Stimulated activated CD4-positive, alpha-beta T cell treated with anti-CD3 and anti-CD28 coated beads, Interleukin-2, amount 100 ng/mL, for 24 hours (primary cell): ENCODE measurements around the gene AHCTF1.
"Not testable (repeated sequence)": the region's sequence is repeated elsewhere in the genome, so short reads cannot be mapped to it uniquely, and the experiment has no call there.

Experiments used
- DNase-seq, 2 donors: peaks; one replicate each; pipeline ENCODE4 v3.0.0-alpha.2; 2020

AHCTF1 gene

DNA sequence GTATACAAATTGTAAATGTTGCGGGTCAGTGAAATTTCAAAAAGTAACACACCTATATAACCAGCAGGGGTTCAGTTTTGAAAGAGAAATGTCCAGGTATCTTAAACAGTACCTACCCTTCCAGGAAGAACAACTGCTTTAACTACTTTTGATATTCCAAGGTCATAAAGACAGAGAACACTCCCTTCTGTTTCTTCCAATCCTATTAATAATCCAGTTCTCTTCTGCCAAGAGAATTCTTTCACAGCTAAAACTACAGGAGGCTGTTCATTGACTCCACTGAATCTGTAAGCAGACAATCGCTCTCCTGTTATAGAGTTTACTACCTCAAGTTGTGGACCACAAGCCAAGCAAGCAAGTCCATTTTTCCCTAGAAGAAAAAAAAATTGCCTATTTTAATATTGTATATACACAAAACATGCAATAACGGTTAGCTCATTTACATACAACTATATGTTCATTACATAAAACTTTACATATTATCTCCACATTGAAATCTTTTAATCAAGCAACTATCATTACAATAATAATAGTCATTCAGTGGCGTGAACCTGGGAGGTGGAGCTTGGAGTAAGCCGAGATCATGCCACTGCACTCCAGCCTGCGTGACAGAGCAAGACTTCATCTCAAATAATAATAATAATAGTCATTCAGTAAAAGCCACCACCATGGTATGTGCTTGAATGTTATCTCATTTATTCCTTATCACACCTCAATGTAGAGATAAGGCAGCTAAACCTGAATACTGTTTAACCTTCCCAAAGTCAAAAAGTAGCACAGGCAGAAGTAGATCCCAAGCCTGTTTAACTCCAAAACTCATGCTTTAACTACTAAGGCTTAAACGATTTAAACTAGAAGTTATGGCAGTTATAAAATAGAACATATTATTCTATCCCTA, 15.5 kb downstream of the AHCTF1 start:
- not testable (repeated sequence) for DNase-seq

DNA sequence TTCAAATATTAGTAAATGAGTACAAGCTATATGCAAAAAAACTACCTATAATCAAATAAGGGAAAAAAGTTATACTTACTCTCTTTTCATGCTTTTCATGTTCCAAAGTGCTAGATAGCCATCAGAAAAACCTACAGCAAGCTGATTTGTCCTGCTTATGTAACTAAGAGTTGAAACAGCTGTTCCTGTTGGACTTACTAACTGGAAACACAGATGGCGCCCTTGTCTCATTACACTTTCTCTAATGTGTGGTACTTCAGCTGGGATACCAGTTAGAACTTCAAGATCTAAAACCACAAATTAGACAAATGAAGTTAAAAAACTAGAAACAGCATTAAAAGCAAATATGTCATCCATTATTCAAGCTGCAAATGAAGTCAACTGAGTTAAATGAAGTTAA, 24.3 kb downstream of the AHCTF1 start:
- no peak for DNase-seq

DNA sequence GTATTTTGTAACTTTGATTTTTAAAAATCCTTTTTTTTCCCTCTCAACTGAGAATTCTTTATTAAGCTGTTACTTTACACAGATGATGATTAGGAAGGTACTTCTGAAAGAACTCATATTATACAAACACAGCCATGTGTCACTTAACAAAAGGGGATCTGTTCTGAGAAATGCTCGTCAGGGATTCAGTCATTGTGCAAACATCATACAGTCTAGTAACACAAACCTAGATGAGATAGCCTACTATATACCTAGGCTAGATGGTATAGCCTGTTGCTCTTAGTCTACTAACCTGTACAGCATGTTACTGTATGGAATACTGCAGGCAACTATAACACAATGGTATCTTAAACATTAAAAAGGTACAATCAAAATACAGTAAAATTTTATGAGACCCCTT, 24.9 kb downstream of the AHCTF1 start:
- DNase-seq: no peak

DNA sequence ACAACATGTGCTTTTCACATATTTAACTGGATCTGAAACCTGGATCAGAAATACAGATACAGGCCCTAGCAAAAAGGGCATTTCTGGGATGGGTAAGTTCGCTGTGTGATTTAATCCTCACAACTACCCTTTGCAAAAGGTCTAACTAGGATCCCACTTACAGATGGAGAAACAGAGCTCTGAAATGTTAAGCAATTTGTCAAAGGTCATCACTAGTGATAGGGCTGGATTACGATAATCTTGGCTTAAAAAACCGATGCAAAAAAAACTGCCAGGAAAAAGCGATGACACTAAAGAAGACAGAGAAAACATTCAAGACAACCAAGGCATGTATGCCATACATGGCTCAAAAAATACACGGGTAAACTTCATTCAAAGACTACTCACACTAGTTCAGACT, 29.9 kb downstream of the AHCTF1 start:
- DNase-seq: no peak

DNA sequence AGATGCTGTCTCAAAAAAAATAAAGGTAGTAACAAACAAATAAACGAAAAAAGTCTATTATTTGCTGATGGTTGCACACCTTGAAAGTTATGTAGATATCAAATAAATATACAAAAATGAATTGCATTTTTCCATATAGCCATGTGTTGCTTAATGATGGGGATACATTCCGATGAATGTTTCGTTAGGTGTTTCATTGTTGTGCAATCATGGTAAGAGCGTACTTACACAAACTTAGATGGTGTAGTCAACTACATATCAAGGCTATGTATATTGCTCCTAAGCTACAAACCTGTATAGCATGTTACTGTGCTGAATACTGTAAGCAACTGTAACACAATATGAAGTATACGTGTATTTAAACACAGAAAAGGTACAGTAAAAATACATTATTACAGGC, 34.4 kb downstream of the AHCTF1 start:
- no peak for DNase-seq

DNA sequence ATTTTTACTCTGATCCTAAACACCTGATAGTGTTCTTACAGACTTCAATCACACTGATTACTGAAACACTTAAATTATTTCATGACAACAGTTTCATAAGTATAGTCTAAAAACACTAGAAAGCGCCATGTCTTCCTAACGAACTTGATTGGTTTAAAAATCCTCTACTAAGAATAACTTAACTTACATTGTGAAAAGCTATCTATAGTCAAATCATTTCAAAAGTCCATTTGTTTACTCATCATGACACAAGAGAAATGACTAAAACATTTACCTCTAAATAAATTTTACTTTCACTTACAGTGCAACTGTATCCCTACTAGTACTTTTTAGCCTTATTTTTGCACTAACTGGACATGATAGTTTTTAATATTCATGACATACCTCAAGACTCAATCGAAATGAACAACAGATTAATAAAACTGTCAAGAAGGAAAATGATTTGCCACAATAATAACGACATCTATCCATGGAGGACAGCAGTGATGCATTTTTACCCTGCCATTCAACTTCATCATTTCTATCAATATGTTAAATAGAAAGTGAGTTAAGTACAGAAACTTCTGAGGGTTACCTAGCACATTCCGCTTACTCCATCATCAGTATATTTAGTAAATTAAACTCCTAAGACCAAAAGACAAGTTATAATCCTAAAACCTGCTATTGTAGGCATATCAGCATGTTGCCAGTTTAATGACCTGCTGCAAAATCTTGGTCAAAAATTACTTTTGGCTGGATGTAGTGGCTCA, 38.4 kb downstream of the AHCTF1 start:
- no peak for DNase-seq

DNA sequence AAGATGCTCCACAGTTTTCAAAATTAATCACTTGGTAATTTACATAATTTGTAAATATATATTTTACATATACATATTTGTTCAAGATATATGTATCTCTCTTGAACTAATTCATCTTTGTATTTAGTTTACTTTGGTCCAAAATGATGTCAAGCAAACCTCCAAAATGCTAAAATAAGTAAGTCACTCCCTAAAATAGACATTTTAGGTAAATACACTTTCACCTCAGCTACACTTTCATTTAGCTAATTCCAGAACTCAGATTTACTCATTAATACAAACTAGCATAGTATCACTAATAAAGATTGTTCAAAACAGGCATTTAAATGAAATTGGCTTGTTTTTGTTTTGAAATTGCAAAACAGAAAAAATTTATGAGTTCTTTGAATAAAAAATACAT, 40.6 kb downstream of the AHCTF1 start:
- no peak for DNase-seq

DNA sequence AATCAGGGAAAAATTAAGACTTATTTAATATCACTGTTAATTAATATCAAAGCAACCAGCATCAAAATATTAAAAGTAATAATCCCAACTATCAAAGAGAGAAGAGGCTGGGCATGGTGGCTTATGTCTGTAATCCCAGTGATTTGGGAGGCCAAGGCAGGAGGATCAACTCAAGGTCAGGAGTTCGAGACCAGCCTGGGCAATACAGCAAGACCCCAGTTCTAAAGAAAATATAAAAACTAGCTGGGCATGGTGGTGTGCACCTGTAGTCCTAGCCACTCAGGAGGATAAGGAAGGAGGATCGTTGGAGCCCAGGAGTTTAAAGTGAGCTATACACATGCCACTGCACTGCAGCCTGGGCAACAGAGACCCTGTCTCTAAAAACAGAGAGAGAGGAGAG, 43.2 kb downstream of the AHCTF1 start:
- DNase-seq: no peak

DNA sequence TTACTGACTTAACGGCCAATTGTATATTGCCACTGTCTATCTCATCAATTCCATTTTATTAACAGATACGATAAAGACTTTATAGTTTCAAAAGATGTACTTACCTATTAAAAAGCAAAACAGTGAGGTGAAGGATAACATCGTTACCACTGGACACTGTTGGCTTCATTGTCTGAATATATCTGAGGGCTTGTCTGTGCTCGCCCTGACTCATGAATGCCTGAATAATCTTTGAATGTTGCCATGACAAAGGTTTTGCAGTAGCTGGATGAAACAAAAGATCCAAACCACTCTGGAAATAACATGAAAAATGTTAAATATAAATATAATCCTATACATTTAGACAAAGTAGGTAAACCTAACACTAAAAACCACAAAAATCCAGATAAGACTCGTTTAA, 46.4 kb downstream of the AHCTF1 start:
- not testable (repeated sequence) for DNase-seq

DNA sequence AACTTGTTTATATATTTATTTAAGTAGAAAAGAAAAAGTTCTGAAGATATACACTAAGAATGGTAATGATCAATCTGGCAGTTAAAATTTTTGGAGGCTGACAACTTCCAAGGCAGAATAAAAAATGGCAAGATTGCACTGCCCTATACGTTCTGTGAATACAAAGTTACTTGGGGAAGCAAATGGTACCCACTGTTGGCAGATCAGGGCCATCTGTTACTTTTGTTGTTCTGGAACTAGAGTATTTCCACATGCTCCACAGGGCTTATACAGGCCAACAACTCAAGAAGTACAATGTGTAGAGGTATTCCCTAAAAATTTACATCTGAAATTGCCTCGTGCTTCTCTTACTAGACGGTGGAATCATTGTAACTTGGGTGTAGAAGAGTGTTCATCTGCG, 53.2 kb downstream of the AHCTF1 start:
- no peak for DNase-seq

DNA sequence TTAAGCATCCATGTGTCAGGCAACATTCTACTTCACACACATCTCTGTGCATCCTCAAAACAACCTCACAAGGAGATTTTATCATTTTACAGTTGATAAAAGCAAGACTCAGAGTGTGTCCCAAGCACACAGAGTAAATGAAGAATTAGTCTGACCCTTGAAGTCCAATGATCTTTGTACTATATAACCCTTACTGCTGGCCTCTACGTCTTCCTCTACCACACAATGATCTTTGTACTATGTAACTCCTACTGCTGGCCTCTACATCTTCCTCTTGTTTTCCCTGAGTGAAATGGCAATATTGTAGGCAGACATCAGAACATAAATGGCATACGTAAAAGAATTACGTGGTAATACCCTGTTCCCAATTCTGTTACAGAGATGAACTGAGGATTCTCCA, 55.3 kb downstream of the AHCTF1 start:
- DNase-seq: no peak

DNA sequence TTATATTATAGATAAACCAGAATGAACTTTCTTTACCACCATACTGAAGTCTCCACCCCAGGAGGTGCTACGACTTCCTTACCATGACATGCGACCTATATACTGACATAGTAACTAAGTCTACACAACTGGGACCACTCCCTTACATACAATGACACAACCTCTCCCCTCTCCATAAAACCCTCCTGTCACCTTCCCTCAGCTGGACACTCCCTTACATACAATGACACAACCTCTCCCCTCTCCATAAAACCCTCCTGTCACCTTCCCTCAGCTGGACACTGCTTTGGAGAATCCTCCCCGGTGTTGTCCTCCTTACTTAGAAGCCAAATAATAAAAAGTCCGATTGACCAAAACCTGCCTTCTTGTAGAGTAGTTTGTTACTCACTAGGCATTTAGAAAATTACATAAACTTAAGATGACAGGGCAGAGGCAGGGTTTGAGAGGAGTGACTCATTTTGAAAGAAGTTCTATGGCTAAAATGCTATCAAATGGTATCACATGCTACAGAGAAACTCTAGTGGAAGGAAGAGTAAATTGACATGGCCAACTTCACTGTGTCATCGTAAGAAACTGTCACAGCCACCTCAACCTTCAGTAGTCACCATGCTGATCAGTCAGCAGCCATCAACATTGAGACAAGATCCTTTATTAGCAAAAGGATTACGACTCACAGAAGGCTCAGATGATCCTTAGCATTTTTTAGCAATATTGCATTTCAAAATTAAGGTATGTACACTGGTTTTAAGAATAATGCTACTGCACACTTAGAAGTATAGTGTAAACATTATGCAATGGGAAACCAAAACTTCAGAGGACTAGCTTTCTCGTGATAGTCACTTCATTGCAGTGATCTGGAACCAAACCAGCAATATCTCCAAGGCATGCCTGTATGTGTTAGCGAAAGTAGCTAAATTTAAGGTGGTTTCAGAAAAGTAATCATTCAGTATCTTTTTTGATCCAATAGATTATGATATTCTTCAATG, 56.4 kb downstream of the AHCTF1 start:
- DNase-seq: no peak

DNA sequence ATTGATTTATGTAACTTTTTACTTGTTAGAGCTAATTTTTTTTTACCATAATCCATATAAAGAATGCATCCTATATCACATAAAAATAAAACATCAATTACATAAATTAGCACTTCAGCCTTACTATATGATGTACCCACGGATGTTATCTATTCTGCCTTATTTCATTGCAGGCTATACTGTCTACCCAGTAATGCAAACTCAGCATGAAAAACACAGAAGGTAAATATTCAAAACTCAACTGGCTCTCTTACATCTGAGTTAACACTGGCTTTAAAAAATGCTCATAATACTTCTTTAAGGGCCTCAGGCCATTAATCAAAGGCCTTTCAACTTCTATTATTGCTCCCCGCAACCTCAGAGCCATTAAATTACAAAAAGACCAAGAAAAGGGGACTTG, 65.8 kb downstream of the AHCTF1 start:
- no peak for DNase-seq

DNA sequence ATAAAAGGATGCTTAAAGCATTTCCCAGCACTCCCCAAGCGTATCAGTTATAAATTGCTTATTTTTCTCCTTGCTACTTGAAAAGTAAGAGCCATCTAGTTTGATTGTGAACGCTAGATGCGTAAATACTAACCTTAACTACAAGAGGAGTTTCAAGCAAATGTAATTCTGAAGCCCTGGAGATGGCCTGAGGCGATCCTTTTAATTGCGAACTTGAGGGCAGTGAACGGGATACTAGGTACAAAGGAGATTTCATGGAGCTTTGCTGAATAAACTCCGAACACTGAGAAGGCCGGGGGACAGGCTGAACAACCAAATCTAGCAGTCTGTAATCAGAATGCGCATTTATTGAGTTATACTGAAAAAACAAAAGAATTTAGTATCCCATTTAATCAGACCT, 68.0 kb downstream of the AHCTF1 start:
- DNase-seq: not testable (repeated sequence)

DNA sequence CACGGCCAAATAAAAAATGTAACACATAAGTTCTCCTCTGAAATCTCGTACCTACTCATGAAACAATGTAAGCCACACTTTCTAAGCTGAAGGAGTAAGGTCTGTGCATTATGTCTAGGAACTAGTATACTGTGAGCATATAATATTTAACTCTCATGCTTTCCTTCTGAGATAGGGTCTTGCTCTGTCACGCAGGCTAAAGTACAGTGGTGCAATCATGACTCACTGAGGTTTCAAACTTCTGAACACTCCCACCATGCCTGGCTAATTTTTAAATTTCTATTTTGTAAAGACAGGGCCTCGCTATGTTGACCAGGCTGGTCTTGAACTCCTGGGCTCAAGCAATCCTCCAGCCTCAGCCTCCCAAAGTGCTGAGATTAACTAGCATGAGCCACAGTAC, 71.3 kb downstream of the AHCTF1 start:
- DNase-seq: no peak

DNA sequence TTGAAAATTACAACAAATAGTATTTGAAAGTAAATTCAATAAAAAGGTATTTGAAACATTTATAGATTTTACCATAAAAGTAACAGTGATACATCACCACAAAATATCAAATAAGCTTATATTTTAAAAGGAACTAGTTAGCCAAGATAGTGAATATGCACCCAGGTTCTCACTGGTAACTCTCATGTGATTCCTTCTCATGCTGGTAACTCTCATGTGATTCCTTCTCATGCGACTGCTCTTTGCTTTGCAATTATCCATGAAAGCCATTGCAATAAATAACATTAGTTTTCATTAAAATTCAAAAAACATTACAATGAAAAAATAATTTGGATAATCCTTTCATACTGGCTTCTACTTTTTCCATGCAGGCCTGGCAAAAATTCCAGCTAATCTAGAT, 75.4 kb downstream of the AHCTF1 start:
- DNase-seq: no peak

DNA sequence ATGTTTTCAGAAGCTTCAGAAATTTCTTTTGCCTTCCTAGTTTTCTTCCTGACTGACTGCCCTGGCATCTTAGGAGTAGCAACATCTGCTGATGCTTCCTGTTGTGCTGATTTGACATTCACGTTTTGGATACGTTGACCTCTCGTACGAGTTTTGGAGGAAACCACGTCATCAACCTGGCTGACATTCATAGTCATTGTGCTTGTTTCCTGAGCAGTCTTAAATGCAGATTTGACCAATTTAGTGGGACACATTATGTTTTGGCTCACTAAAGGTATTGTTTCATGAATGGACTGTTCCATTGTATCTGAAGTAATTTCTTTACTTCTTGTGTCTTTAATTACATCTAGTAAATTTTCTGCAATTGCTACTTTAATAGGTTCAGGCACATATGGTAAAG, 81.1 kb downstream of the AHCTF1 start:
- not testable (repeated sequence) for DNase-seq

DNA sequence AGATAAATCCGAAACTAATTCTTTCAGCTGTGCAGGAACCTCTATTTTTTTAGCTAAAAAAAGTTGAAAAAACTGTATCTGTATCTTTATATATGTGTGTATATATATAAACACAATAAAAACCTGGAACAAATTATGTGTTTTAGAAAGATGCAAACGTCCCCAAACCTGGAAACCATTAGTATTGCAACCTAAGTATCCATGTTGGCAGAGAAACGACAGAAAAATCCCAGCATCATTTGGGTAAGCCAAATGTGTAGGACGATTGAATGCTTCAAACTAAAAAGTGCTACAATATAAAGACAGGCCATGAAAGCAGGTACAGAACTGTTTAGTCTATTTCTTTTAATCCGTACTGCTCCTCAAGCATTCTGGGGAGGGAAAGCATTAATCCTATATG, 87.9 kb downstream of the AHCTF1 start:
- no peak for DNase-seq

DNA sequence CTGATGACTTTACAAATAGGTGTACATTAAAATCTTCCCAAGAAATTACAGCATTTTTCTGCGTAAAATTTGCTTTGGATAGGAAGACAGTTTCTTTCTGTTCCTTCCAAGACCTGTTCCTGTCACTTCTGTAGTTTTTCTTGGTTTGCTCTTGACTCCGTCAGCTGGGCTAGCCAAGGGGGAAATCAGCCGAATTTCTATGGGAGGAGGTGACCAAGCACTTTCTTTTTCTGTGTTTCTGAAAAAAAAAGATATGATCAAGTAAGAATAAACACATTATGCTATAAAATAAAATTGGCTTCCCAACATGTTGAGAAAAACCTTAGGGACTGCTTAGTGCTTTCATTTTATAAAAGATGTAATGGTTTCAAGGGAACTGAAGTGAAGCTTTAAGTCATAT, 91.0 kb downstream of the AHCTF1 start:
- DNase-seq: not testable (repeated sequence)

DNA sequence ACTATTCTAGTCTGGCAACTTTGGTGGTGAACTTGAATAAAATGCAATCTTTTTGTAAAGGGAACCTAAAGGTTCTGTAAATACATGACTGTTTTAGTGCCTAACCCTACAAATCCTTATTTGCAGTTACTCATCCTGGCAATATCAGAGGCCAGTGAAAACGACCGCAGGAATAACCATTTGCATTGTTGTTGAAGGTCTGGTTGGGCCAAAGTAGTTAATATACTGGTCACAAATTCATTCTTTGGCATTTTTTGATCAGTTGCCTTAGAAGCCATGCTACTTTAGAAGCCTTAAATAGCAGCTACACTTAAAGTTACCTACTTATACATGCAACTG, 93.7 kb downstream of the AHCTF1 start:
- no peak for DNase-seq

DNA sequence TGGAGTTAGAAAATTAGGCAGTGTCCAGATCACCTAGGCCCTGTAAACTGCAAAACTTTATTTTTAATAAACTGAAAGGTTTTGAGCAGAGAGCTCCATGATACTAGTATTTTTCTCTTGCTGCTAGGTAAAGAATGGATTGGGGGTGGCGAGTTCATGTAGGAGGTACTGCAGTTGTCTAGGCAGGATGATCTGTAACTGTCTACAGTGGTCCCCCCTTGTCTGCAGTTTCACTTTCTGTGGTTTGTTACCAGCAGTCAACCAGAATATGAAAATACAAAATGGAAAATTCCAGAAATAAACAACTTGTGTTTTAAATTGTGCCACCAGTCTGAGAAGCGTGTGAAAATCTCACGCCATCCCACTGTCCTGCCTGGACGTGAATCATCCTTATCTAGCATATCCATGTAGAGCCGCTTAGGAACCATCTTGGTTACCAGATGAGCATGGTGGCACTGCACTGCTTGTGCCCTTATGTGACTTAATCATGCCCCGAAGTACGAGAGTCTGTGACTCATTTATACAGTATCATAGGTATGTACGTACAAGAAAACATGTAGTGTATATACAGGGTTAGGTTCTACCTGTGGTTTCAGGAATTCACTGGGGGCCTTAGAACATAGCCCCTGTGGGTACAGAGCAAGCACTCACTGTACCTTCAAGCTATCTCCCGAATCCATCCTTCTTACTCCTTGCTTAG, 94.2 kb downstream of the AHCTF1 start:
- DNase-seq: no peak

DNA sequence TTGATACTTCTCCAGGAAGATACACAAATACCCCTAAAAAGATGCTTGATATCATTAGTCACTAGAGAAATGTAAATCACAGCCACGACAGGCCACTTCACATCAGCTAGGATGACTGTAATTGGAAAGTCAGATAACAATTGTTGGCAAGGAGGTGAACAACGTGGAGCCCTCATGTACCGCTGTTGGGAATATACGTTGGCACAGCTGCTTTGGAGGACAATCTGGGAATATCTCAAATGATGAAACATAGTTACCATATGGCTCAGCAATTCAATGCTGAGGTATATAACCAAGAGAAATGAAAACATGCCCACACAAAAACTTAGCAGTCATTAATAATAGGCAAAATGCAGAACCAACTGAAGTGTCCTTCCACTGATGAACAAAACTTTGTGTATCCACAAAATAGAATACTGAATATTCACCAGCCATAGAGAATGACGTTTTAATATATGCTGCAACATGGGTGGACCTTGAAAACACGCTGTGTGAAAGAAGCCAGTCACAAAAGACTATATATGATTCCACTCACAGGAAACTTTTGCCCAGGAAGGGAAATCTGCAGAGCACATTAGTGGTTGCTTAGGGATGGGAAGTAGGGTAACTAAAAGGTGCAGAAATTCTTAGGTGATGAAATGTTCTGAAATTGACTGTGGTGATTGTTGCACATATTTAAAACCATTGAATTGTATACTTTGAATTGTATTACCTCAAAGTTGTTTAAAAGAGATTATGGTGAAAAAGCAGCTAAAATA, 95.4 kb downstream of the AHCTF1 start:
- DNase-seq: no peak
